Esophagus squamous epithelium (tissue), 5 donors: Measurements from ENCODE around the gene DNAJC22. TPM values are rescaled to one million over a fixed set of nuclear protein-coding genes. Genes with fewer than 3 reads are reported as not detected.
"Not testable (repeated sequence)": the region's sequence is repeated elsewhere in the genome, so short reads cannot be mapped to it uniquely, and the experiment has no call there.

ENCODE experiments used
- DNase-seq: peaks from one replicate; lab custom pipeline; 2025; lab: John Stamatoyannopoulos, UW
- H3K27ac ChIP-seq, 4 donors: fragments of 200-600 bp; sonication (generic); one replicate each; pipeline ENCODE4 v1.5.1; 2016 to 2019; ENCODE audit warnings: mild to moderate bottlenecking in 1 of 4
- H3K27me3 ChIP-seq, 4 donors: fragments of 200-600 bp; sonication (generic); 1 replicate in 3 of 4; 2 replicates in 1 of 4; pipeline versions ENCODE4 v1.5.1 to v1.6.0; 2017 to 2021; ENCODE audit warnings: antibody characterized with exemption in 1 of 4
- H3K36me3 ChIP-seq, 3 donors: fragments of 200-600 bp; sonication (generic); one replicate each; pipeline ENCODE4 v1.5.1; 2016 to 2019
- H3K4me1 ChIP-seq, 3 donors: fragments of 200-600 bp; sonication (generic); one replicate each; pipeline ENCODE4 v1.5.1; 2017 to 2019
- H3K4me3 ChIP-seq, 4 donors: fragments of 200-600 bp; sonication (generic); 1 replicate in 3 of 4; 2 replicates in 1 of 4; pipeline ENCODE4 v1.5.1; 2016 to 2019; ENCODE audit warnings: mild to moderate bottlenecking in 2 of 4, moderate library complexity in 1 of 4
- H3K9me3 ChIP-seq, 3 donors: fragments of 200-600 bp; sonication (generic); one replicate each; pipeline ENCODE4 v1.5.1; 2016 to 2019
- CTCF ChIP-seq, 6 experiments: fragments of 450-650 bp in 4 of 6; fragments of 200-600 bp in 2 of 6; sonication (generic) in 2 of 6; IDR thresholded peaks; one replicate each; pipeline ENCODE4 v1.5.1; 2016 to 2019; ENCODE audit warnings: antibody characterized with exemption in 6 of 6, mild to moderate bottlenecking in 4 of 6, moderate library complexity in 4 of 6
- POLR2A ChIP-seq, 4 donors: fragments of 450-650 bp; IDR thresholded peaks; one replicate each; pipeline ENCODE4 v1.6.1; 2017; ENCODE audit warnings: antibody characterized with exemption in 4 of 4, mild to moderate bottlenecking in 4 of 4, moderate library complexity in 3 of 4
- WGBS, 2 donors: methylation state at CpG; one replicate each; pipeline ENCODE4 v1.1.5; 2018; 5-methylcytosine and 5-hydroxymethylcytosine counted together
- intact Hi-C: fragments of 100-400 bp; cut with DNase I; formaldehyde crosslinking; loops from one replicate; pipeline ENCODE4 v1.15.0; 2022
- total RNA-seq, 4 donors: library from RNA; depleted of rRNA; stranded (reverse); fragments of >200 nt; gene quantifications; one replicate each; pipeline ENCODE4 v1.1.0, GENCODE V29; 2016
- donor health status: DM: yes; HTN: yes; CAD: no.

Gene DNAJC22
- total RNA-seq, 4 donors from 2014 or later, result 0.18 to 0.53 TPM; not detected in 2

GRCh38 chr12:49375406-49375805, 28.7 kb downstream of the DNAJC22 start:
- Histone ChIP-seq H3K4me3 (no peak overlapping the region), H3K9me3 (no peaks in the 10 kb centered on the region), H3K27ac (no peak overlapping the region), H3K4me1 (no peaks in the 10 kb centered on the region), H3K36me3 (peaks cover 0 to 10% (median 0%) of the 10 kb centered on the region in 3 donors), H3K27me3 (no peaks in the 10 kb centered on the region)
- no peak for DNase-seq
- intact Hi-C loops, result no loop called here
- TF ChIP-seq POLR2A (IDR thresholded peaks at IDR 0.05) (no peak), CTCF (IDR thresholded peaks at IDR 0.05) (no peak)
- 88 to 100% methylated on average over 1 of the region's 1 CpG for WGBS, 2 donors

GRCh38 chr12:49377386-49377785, 30.7 kb downstream of the DNAJC22 start:
- Histone ChIP-seq H3K4me3 (no peak overlapping the region), H3K4me1 (no peaks in the 10 kb centered on the region), H3K27me3 (no peaks in the 10 kb centered on the region), H3K36me3 (peaks cover 0 to 10% (median 0%) of the 10 kb centered on the region in 3 donors), H3K9me3 (no peaks in the 10 kb centered on the region), H3K27ac (no peak overlapping the region)
- intact Hi-C loops, result no loop called here
- DNase-seq, result no peak
- TF ChIP-seq CTCF (IDR thresholded peaks at IDR 0.05) (no peak), POLR2A (IDR thresholded peaks at IDR 0.05) (no peak)
- WGBS, 2 donors, result 83 to 93% methylated on average over 2 of the region's 2 CpGs

GRCh38 chr12:49380184-49380583, 33.5 kb downstream of the DNAJC22 start:
- H3K9me3 ChIP-seq, H3K4me1 ChIP-seq, intact Hi-C loops, H3K36me3 ChIP-seq, DNase-seq, H3K27me3 ChIP-seq, H3K27ac ChIP-seq, H3K4me3 ChIP-seq: not testable (repeated sequence)
- WGBS, 2 donors, result 89 to 90% methylated on average over 8 to 9 of the region's 9 CpGs

GRCh38 chr12:49388682-49389386, 42.1 kb downstream of the DNAJC22 start:
- Histone ChIP-seq H3K27ac (no peak overlapping the region), H3K9me3 (no peaks in the 10 kb centered on the region), H3K36me3 (no peaks in the 10 kb centered on the region), H3K4me1 (no peaks in the 10 kb centered on the region), H3K27me3 (no peaks in the 10 kb centered on the region), H3K4me3 (no peak overlapping the region)
- 65 to 67% methylated on average over 3 to 17 of the region's 18 CpGs for WGBS, 2 donors
- intact Hi-C loops, result no loop called here
- DNase-seq, result no peak
- no peak for TF ChIP-seq POLR2A (IDR thresholded peaks at IDR 0.05)
- TF ChIP-seq CTCF (IDR thresholded peaks at IDR 0.05), result no peak

- H3K9me3 ChIP-seq, result no peaks in the 10 kb centered on the region
- 87 to 88% methylated on average over 6 to 9 of the region's 13 CpGs for WGBS, 2 donors
- H3K27me3 ChIP-seq, result no peaks in the 10 kb centered on the region
- H3K27ac ChIP-seq, result no peak overlapping the region
- DNase-seq, result no peak
- intact Hi-C loops, result no loop called here
- no peaks in the 10 kb centered on the region for H3K36me3 ChIP-seq
- TF ChIP-seq POLR2A (IDR thresholded peaks at IDR 0.05) (no peak), CTCF (IDR thresholded peaks at IDR 0.05) (no peak)
- no peak overlapping the region for H3K4me3 ChIP-seq
- no peaks in the 10 kb centered on the region for H3K4me1 ChIP-seq
These were observed 42.7 kb downstream of the DNAJC22 start for GRCh38 chr12:49389387-49389703.

- no peak for DNase-seq
- TF ChIP-seq POLR2A (IDR thresholded peaks at IDR 0.05) (no peak), CTCF (IDR thresholded peaks at IDR 0.05) (no peak)
- Histone ChIP-seq H3K36me3 (no peaks in the 10 kb centered on the region), H3K4me3 (no peak overlapping the region), H3K27ac (no peak overlapping the region), H3K4me1 (no peaks in the 10 kb centered on the region), H3K27me3 (no peaks in the 10 kb centered on the region), H3K9me3 (no peaks in the 10 kb centered on the region)
- intact Hi-C loops, result no loop called here
- whole genome bisulfite sequencing, 2 donors, result 90 to 97% methylated on average over 1 of the region's 1 CpG
These were observed 50.3 kb downstream of the DNAJC22 start for GRCh38 chr12:49397000-49397399.
